ENCODE results near the gene GMPR. TPM values are rescaled to one million over a fixed set of nuclear protein-coding genes. Genes with fewer than 3 reads are reported as not detected.

Gene GMPR
- total RNA-seq, 1 experiment from 2014 or later = 24.0 TPM

GRCh38 chr6:16324184-16324583 lies 85.8 kb downstream of the GMPR start:
- DNase-seq (ENCODE audit: low read depth, low spot score) (no peak), ATAC-seq (no peak)
- Histone ChIP-seq H3K79me2 (ENCODE audit: insufficient read depth, low read length) (no peaks in the 10 kb centered on the region), H3K9ac (ENCODE audit: low read length) (no peak overlapping the region), H4K20me1 (ENCODE audit: insufficient read depth) (no peaks in the 10 kb centered on the region), H3K27ac (ENCODE audit: low read depth, low read length) (no peak overlapping the region), H3K9me2 (ENCODE audit: insufficient read depth) (no peaks in the 10 kb centered on the region), H2AFZ (ENCODE audit: low read depth, low read length, poor library complexity, severe bottlenecking) (no peak overlapping the region), H3K27me3 (ENCODE audit: insufficient read depth, low read length) (no peaks in the 10 kb centered on the region), H3K4me2 (ENCODE audit: low read length) (peak overlapping the region; percentile 47), H3K4me1 (ENCODE audit: control insufficient read depth in 1 of 2, insufficient read depth in 2 of 2, low read length in 2 of 2) (peaks cover 40 to 52% of the 10 kb centered on the region in 2 experiments), H3K4me3 (replicated peaks in 1 of 2; ENCODE audit: low read depth in 1 of 2, low read length in 2 of 2) (no peak overlapping the region), H3K36me3 (ENCODE audit: control insufficient read depth in 1 of 2, insufficient read depth in 2 of 2, low read length in 2 of 2) (no peaks in the 10 kb centered on the region), H3K9me3 (ENCODE audit: control insufficient read depth in 1 of 2, insufficient read depth in 1 of 2, low read depth in 1 of 2, low read length in 2 of 2) (no peaks in the 10 kb centered on the region)
- BruUV-seq (replicated peaks) = no TSS peak
- TF ChIP-seq SRF (IDR thresholded peaks at IDR 0.05; ENCODE audit: low read depth) (no peak), ELF1 (IDR thresholded peaks at IDR 0.05; ENCODE audit: borderline replicate concordance, low read depth) (no peak), FOSL1 (IDR thresholded peaks at IDR 0.05; ENCODE audit: low read depth) (no peak), ATF3 (IDR thresholded peaks at IDR 0.05) (no peak), EGR1 (IDR thresholded peaks at IDR 0.05; ENCODE audit: low read depth) (no peak), JUND (IDR thresholded peaks at IDR 0.05) (no peak), SIN3A (IDR thresholded peaks at IDR 0.05; ENCODE audit: low read depth) (no peak), CTCF (IDR thresholded peaks at IDR 0.05 in 2 of 3, conservative IDR thresholded peaks at IDR 0.05 in 1 of 3; ENCODE audit: borderline replicate concordance in 1 of 3, insufficient read depth in 1 of 3, low read depth in 2 of 3, low read length in 2 of 3) (no peak), ZNF274 (IDR thresholded peaks at IDR 0.05; ENCODE audit: low read depth, low read length) (no peak), TCF7L2 (IDR thresholded peaks at IDR 0.05; ENCODE audit: borderline replicate concordance, extremely low read depth, insufficient read depth, insufficient read length) (no peak), CBX3 (IDR thresholded peaks at IDR 0.05; ENCODE audit: low read depth) (no peak)
- TF ChIP-seq, protein P1, sequence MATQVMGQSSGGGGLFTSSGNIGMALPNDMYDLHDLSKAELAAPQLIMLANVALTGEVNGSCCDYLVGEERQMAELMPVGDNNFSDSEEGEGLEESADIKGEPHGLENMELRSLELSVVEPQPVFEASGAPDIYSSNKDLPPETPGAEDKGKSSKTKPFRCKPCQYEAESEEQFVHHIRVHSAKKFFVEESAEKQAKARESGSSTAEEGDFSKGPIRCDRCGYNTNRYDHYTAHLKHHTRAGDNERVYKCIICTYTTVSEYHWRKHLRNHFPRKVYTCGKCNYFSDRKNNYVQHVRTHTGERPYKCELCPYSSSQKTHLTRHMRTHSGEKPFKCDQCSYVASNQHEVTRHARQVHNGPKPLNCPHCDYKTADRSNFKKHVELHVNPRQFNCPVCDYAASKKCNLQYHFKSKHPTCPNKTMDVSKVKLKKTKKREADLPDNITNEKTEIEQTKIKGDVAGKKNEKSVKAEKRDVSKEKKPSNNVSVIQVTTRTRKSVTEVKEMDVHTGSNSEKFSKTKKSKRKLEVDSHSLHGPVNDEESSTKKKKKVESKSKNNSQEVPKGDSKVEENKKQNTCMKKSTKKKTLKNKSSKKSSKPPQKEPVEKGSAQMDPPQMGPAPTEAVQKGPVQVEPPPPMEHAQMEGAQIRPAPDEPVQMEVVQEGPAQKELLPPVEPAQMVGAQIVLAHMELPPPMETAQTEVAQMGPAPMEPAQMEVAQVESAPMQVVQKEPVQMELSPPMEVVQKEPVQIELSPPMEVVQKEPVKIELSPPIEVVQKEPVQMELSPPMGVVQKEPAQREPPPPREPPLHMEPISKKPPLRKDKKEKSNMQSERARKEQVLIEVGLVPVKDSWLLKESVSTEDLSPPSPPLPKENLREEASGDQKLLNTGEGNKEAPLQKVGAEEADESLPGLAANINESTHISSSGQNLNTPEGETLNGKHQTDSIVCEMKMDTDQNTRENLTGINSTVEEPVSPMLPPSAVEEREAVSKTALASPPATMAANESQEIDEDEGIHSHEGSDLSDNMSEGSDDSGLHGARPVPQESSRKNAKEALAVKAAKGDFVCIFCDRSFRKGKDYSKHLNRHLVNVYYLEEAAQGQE (IDR thresholded peaks at IDR 0.05; ENCODE audit: low read depth) = no peak
- TF ChIP-seq, protein P2, sequence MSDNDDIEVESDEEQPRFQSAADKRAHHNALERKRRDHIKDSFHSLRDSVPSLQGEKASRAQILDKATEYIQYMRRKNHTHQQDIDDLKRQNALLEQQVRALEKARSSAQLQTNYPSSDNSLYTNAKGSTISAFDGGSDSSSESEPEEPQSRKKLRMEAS (IDR thresholded peaks at IDR 0.05) = no peak
- POLR2A ChIA-PET = no interaction called here
- RAD21 ChIA-PET (ENCODE audit: low non-redundant PET in 1 of 2, low total read pairs in 2 of 2, uncharacterized antibody in 2 of 2, unreplicated experiment in 2 of 2) = no interaction called here
- CTCF ChIA-PET = interaction anchor here (1.4 kb wide), 1 partner anchor 8 kb away, joined by 4 read pairs; no protein-coding TSS in a partner anchor
- intact Hi-C loops (cut with micrococcal nuclease) = no loop called here
